Cardiac septum (tissue), 1 donor: Measurements from ENCODE around the gene DPEP1. TPM values are rescaled to one million over a fixed set of nuclear protein-coding genes. Genes with fewer than 3 reads are reported as not detected.
"Not testable (repeated sequence)": the region's sequence is repeated elsewhere in the genome, so short reads cannot be mapped to it uniquely, and the experiment has no call there.

Experiments
- DNase-seq: peaks from one replicate; pipeline ENCODE4 v3.0.0-alpha.2; 2020; ENCODE audit warnings: low spot score
- intact Hi-C: fragments of 100-400 bp; cut with DNase I; formaldehyde crosslinking; loops from one replicate; pipeline ENCODE4 v1.14.0; 2022
- total RNA-seq: library from RNA; stranded (reverse); fragmentation: NEBNext Ultra II Directional; extraction: Animal tissue kit (Norgen Biotek cat#: 25700); gene quantifications from one replicate; pipeline ENCODE4 v1.2.1, GENCODE V29; 2021
- donor health status: DM: no; HTN: no; CAD: no.

DPEP1 gene
- total RNA-seq, 1 donor from 2014 or later = not detected

DNA sequence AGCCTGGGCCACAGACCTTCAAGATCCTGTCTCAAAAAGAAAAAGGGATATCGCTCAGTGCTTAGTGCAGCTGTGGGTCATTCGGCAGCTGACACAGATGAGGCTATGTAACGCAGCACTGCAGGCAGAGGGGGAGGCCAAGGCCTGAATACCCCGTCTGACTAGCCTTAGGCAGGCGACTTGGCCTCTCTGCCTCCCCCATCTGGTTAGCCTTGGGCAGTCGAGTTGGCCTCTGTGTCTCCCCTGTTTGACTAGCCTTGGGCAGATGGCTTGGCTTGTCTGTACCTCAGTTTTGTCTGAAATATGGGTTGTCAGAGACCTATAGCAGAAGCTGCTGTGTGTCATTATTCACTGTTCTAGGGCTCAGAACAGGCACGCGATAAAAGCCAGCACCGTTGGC is 54.2 kb downstream of the DPEP1 start:
- DNase-seq = peak; percentile 12
- intact Hi-C loops = no loop called here

- intact Hi-C loops = no loop called here
These were observed 55.3 kb downstream of the DPEP1 start for GRCh38 chr16:89668790-89669158.

GRCh38 chr16:89669755-89670154 is 56.3 kb downstream of the DPEP1 start:
- peak; percentile 33 for DNase-seq
- intact Hi-C loops = no loop called here

More at GRCh38 chr16:89668790-89669158, 55.3 kb downstream of the DPEP1 start:
- DNase-seq = no peak

DNA sequence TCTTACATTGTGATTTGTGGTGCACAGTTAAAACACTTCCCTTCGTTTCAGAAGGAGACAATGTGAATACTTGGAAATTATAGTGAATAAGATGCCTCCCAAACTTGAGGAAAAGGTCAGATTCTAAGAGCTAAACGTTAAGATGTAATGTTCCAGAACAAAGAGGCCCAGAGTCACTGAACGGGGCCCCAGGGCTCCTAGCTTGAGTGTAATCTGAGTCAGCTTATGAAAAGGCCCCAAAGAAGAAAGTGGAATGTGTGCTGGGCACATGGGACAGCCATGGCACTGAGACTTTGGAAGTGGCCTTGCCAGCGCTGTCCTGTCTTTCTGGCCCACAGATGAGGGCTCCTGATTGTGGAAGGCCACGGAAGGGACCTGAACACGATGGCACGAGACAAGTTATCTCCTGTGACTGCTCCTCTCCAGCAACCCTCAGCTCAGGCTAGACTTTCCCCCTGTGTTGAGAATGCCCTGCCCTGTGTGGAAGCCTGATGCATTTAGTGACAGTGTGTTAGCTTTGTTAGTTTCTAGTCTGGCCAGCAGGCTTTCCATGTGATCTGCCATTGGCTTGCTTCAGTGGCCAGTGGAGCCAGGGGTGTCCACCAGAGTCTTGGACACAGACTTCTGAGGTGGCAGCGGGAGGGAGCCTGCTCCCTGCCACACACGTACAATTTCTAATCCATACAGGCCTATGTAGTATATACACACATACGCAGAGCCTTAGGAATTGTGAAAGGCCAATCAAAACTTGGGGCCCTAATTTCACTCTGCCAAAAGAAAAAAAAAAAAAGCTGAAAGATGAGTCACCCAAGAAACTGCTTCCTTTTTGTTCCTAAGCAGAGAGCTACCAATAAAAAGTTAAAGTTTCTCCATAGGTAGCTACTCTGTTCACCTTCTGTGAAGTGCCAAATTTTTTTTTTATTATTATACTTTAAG is 57.3 kb downstream of the DPEP1 start:
- intact Hi-C loops = no loop called here
- DNase-seq = no peak

DNA sequence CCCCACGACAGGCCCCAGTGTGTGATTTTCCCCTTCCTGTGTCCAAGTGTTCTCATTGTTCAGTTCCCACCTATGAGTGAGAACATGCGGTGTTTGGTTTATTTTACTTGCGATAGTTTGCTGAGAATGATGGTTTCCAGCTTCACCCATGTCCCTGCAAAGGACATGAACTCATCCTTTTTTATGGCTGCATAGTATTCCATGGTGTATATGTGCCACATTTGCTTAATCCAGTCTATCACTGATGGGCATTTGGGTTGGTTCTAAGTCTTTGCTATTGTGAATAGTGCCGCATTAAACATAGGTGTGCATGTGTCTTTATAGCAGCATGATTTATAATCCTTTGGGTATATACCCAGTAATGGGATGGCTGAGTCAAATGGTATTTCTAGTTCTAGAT is 58.1 kb downstream of the DPEP1 start:
- DNase-seq, intact Hi-C loops: not testable (repeated sequence)

DNA sequence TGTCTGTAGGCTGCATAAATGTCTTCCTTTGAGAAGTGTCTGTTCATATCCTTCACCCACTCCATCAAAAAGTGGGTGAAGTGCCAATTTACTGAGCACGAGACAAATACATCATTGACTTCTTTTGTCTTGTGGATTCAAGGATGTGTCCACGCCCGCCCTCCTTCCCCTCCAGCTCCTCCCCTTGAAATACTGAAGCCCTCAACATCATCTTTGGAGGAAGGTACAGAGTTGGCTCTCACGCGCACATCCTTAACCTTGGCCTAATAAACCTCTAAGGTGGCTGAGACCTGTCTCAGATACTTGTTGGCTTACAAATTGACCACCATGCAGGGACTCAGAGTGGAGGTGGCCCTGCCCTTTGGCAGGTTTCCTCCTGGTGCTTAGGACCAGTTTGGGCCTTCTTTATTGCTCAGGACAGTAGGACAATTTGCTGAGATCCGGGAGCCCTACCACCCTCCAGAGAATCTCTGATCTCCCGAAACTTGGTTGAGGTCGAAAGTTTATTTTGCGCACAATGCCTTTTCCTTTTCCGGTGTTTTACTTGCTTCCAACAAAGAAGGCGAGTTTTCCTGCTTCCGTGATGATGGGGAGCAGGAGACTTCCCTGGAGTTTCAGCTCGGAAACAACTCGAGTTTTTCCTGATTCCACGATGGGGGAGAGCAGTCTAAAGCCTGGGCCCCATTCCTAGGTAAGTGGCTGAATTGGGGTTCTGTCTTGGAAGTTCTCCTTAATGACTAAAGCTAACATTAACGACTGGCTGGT is 58.9 kb downstream of the DPEP1 start:
- intact Hi-C loops = no loop called here
- DNase-seq = peak; percentile 65

DNA sequence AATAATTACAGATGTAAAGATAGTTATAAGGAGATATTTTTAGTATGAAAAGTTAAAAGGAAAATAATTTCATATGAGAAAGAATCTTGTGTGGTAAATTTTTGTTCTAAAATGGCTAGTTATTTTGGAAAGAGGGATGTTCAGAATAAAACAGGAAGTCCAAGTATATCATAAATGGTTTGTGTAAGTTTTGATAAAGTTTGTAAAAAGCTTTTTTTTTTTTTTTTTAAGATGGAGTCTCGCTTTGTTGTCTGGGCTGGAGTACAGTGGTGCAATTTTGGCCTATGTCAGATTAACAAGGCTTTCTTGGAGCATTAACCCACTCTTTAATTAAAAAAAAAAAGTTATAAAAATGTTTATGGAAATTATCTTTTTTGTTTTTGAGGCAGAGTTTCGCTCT is 64.8 kb downstream of the DPEP1 start:
- no peak for DNase-seq
- intact Hi-C loops = no loop called here

DNA sequence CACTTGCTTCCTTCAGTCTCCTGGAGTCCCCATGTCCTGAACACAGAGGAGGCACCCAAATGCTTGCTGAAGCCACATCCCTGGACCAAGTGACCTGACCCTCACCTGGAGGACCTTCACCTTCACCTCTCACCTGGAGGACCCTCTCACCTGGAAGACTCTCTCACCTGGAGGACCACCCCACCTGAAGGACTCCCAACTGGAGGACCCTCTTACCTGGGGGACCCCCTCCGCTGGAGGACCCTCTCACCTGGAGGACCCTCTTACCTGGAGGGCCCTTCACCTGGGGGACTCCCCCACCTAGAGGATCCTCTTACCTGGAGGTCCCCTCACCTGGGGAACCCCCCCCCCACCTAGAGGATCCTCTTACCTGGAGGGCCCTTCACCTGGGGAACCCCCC is 72.5 kb downstream of the DPEP1 start:
- intact Hi-C loops = no loop called here
- peak; percentile 60 for DNase-seq

DNA sequence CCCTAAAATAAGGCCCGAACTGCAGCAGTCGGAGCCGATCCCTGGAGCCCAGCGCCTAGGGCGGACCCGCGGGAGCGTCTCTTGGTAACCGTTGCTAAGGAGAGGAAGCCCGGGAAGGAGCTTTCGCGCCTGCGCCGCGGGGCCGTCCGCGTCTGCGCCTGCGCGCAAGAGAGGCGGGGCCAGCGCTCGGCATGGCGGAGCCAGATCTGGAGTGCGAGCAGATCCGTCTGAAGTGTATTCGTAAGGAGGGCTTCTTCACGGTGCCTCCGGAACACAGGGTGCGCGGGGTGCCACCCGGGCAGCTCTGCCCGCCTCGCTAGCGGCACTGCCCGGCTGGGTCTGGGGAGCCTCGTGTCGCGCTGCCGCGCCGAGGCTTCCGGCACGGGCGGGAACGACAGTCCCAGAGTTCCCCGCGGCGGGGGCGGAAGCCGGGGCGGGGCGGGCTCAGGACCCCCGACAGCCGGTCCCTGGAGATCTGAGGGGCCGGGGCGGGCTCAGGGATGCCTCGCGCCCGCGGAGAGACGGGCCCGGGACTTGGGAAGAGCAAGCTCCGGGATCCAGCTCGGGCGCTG is 73.2 kb downstream of the DPEP1 start, which contains the start of gene CDK10:
CDK10 (plus strand) TSS at position 170 of the 572 bp plus-strand sequence; CDS start at position 192, 22 bp downstream.
- intact Hi-C loops = no loop called here

GRCh38 chr16:89687092-89687940 is 73.9 kb downstream of the DPEP1 start:
- DNase-seq = peak; percentile 63

More for the DNA sequence above, 73.2 kb downstream of the DPEP1 start, which contains the start of gene CDK10:
- DNase-seq = peak; percentile 95

More at GRCh38 chr16:89687092-89687940, 73.9 kb downstream of the DPEP1 start:
- intact Hi-C loops = no loop called here

Other genes with a start within 250 kb of the DPEP1 start
- gene ANKRD11, start 123.1 kb upstream of the DPEP1 start, total RNA-seq = 77.9 TPM
- 89.5 TPM for gene SPG7, start 105.2 kb upstream of the DPEP1 start, total RNA-seq
- gene RPL13, start 53.0 kb upstream of the DPEP1 start, total RNA-seq = 882 TPM
- not detected for gene CPNE7, start 37.9 kb upstream of the DPEP1 start, total RNA-seq
- gene CHMP1A, start 44.1 kb downstream of the DPEP1 start, total RNA-seq = 46.0 TPM
- 4.3 TPM for gene SPATA33, start 44.2 kb downstream of the DPEP1 start, total RNA-seq
- 32.9 TPM for gene CDK10, start 73.0 kb downstream of the DPEP1 start, total RNA-seq
- gene SPATA2L, start 88.1 kb downstream of the DPEP1 start, total RNA-seq = 4.4 TPM
- gene VPS9D1, start 107.3 kb downstream of the DPEP1 start, total RNA-seq = 19.7 TPM
- 17.5 TPM for gene ZNF276, start 107.9 kb downstream of the DPEP1 start, total RNA-seq
- gene FANCA, start 203.0 kb downstream of the DPEP1 start, total RNA-seq = 1.0 TPM
- 0.92 TPM for gene SPIRE2, start 214.8 kb downstream of the DPEP1 start, total RNA-seq